GM19438 (cell line): ENCODE measurements around the gene FERMT3.

Source experiments
- ATAC-seq: cut with Tn5 transposase; IDR thresholded peaks from one replicate; pipeline ENCODE4 v1.9.1; 2021; ENCODE audit warnings: low read depth; ENCODE audit not compliant: unreplicated experiment

Gene FERMT3

DNA sequence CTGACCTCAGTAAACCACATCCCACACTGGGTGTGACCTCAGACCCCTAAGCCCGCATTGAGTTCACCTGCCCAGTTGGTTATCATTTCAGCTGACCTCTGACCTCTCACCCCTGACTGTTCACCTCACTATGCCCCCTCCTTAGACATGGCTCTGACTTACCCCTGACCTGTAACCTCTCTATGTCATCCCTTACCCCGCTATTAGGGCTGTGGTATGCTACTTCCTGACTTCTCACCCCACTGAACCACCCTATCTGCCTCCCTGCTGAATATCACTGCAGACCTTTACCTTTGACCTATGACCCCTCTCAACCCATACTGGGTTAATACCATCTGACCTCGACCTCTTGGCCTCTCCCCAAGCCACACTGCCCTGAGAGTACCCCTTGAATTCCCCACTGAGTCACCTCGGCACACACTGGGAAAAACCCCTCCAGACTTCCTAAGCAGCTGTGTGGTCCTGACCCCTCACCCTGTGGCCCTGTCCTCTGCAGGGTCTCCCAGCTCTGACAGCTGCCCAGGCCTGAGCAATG, 53.1 kb downstream of the FERMT3 start:
- ATAC-seq: no peak

DNA sequence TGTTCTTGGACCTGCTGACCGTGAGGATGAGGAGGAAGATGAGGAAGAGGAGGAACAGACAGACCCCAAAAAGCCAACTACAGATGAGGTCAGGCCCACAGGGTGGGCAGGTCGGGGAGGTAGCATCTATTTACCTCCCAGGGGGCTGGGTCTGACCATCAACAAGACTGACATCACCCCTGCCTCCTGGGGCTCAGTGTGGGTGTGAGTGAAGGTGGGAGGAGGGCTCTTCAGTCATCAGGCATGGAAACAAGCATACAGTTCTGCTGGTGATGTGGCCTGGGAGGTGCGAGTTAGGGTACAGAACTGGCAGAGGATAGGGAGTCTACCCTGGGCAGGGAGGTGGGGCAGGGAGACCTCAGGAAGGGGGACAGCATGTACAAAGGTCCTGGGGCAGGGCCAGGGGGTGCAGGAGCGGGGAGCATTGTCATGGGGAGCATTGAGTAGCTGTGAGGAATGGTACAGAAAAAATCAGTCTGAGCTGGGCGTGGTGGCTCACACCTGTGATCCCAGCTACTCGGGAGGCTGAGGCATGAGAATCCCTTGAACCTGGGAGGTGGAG, 53.7 kb downstream of the FERMT3 start:
- ATAC-seq: no peak

- ATAC-seq: no peak
Measured at GRCh38 chr11:64261556-64262080, 55.1 kb downstream of the FERMT3 start.

- no peak for ATAC-seq
Measured at GRCh38 chr11:64262271-64263002, 55.9 kb downstream of the FERMT3 start.

DNA sequence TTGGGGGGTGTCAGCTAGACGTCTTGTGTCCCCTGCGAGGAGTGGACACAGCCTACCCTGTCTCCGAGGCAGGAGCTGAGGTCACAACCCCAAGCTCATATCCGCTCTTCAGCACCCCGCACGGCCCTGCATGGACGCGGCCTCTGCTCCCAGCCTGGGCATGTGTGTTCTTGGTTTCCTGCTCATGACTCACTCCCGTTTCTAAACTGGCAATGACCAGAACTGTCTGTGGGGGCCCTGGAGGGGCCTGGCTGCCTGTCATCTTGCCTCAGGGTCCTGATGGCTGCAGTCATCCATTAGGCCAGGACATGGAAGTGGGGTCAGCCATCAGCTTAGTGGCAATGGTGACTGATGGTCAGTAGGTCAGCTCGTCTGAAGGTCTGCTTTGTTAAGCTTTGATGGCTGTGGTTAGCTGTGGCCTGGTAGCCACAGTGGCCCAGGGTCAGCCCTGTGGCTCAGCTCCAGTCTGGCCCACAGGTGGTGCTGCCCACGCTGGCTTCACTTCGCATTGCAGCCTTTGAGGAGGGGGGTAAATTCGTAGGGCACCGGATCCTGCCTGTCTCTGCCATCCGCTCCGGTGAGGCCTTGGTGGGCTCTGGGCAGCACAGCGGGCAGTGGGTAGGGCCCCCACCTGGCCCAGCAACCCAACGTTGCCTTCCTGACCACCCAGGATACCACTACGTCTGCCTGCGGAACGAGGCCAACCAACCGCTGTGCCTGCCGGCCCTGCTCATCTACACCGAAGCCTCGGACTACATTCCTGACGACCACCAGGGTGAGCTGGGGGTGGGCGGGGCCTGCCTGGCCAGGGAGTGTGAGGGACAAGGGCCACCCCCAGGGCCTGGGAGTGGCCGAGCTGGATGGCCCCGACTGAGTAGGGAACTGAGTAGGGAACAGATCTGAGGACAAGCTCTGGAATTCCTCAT, 56.8 kb downstream of the FERMT3 start:
- ATAC-seq: no peak

DNA sequence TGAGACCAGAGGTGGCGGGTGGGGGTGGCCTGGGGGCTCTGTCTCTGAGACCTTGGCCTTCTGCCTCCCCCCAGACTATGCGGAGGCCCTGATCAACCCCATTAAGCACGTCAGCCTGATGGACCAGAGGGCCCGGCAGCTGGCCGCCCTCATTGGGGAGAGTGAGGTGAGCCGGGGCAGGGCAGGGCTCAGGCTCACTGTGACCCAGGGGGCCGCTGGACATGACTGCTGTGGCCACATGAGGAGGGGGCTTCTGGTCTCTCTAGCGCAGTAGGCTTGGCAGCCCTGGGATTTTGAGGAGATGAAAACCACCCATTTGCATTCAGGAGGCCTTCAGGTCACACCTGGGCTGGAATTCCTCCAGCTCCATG, 57.4 kb downstream of the FERMT3 start:
- ATAC-seq: no peak

- ATAC-seq: no peak
Measured at GRCh38 chr11:64264371-64264852, 57.9 kb downstream of the FERMT3 start.

- ATAC-seq: no peak
Measured at GRCh38 chr11:64265176-64266160, 58.9 kb downstream of the FERMT3 start.

GRCh38 chr11:64266339-64266738, 59.8 kb downstream of the FERMT3 start:
- no peak for ATAC-seq

DNA sequence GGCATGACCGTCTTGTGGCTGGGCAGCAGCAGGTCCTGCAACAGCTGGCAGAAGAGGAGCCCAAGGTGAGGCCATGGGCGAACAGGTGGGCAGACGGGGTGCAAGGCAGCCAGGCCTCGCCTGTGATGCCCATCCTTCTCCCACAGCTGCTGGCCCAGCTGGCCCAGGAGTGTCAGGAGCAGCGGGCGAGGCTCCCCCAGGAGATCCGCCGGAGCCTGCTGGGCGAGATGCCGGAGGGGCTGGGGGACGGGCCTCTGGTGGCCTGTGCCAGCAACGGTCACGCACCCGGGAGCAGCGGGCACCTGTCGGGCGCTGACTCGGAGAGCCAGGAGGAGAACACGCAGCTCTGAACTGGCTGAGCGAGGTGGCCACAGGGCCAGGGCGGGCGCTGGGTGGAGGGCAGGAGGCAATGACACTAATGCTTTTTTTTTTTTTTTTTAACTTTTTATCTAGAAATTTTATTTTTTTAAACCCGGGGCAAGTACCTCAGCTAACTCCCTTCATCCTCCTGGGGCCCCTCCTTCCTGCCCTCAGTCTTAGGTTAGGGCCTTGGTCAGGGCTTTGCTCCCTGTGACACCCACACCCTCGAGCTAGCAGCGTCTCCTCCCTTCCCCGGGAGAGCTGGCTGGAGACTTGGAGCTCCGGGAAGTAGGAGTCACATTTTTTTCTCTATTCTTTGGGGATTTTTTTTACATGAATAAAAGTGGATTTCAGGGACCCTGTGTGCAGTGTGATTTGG, 60.9 kb downstream of the FERMT3 start:
- ATAC-seq: no peak

GRCh38 chr11:64268025-64268892, 61.7 kb downstream of the FERMT3 start:
- no peak for ATAC-seq

GRCh38 chr11:64268893-64269539, 62.5 kb downstream of the FERMT3 start:
- ATAC-seq: peak; percentile 7

- ATAC-seq: peak; percentile 58
Measured at GRCh38 chr11:64269540-64270220, 63.2 kb downstream of the FERMT3 start.
